GM12878 (cell line): ENCODE results near the gene BIRC5. TPM values are rescaled to one million over a fixed set of nuclear protein-coding genes. Genes with fewer than 3 reads are reported as not detected.
A peak's percentile ranks its signal among the peaks of the same experiment; 100 is the strongest.

Source experiments
- ATAC-seq: fragments of 200-7000 bp; cut with Tn5 transposase; 3 replicates; pipeline ENCODE4 v1.9.1; 2020; ENCODE audit warnings: mild to moderate bottlenecking, moderate library complexity
- BruUV-seq: library from RNA; stranded (reverse); fragments of 400-500 nt; replicated peaks from 2 replicates; lab custom pipeline; 2021; lab: Mats Ljungman, UMichigan
- CTCF ChIA-PET: fragments of 300-600 bp; sonication (Branson Sonifier 250); formaldehyde crosslinking; extraction: SDS; loops from one replicate; lab custom pipeline; 2021; ENCODE audit warnings: inconsistent platforms; lab: Yijun Ruan, JAX
- POLR2A ChIA-PET: fragments of 350-600 bp; formaldehyde crosslinking; extraction: SDS; loops from one replicate; lab custom pipeline; 2021; ENCODE audit warnings: inconsistent platforms; lab: Charles Lee
- RAD21 ChIA-PET: fragments of 300-600 bp; sonication (Branson Sonifier 250); formaldehyde crosslinking; loops from one replicate; lab custom pipeline; 2023; ENCODE audit warnings: antibody characterized with exemption; ENCODE audit not compliant: unreplicated experiment; lab: Charles Lee
- SMC1A ChIA-PET: fragments of 300-600 bp; sonication (Branson Sonifier 250); formaldehyde crosslinking; loops from one replicate; lab custom pipeline; 2023; ENCODE audit not compliant: unreplicated experiment, uncharacterized antibody; lab: Charles Lee
- DNase-seq: peaks from one replicate; pipeline ENCODE4 v3.0.0-alpha.2; 2011; ENCODE audit warnings: low read depth, low spot score
- FAIRE-seq: peaks from 3 replicates; lab custom pipeline; 2011; peaks lifted over from hg19 to GRCh38; lab: Jason Lieb, UNC
- H2AFZ ChIP-seq: 2 replicates; pipeline ENCODE4 v1.6.0; 2011; ENCODE audit warnings: low read depth, low read length, control low read depth; ENCODE audit not compliant: control insufficient read depth
- H3K27ac ChIP-seq: 2 replicates; pipeline ENCODE4 v1.5.1; 2011; ENCODE audit warnings: control low read depth; ENCODE audit not compliant: control insufficient read depth, insufficient read depth
- H3K27me3 ChIP-seq, 2 experiments: replicated peaks in 1 of 2; 2 replicates each; pipeline versions ENCODE4 v1.6.0 to v1.6.1; 2011; ENCODE audit warnings: low read length in 1 of 2; ENCODE audit not compliant: control insufficient read depth in 2 of 2, insufficient read depth in 2 of 2
- H3K36me3 ChIP-seq, 2 experiments: 2 replicates each; pipeline ENCODE4 v1.5.1; 2011; ENCODE audit warnings: low read length in 1 of 2; ENCODE audit not compliant: control insufficient read depth in 2 of 2, insufficient read depth in 2 of 2
- H3K4me1 ChIP-seq: 2 replicates; pipeline ENCODE4 v1.6.1; 2011; ENCODE audit warnings: mild to moderate bottlenecking, low read length, moderate library complexity, mixed read lengths; ENCODE audit not compliant: control insufficient read depth, insufficient read depth
- H3K4me2 ChIP-seq: 2 replicates; pipeline ENCODE4 v1.6.0; 2011; ENCODE audit warnings: control low read depth; ENCODE audit not compliant: control insufficient read depth, insufficient read depth
- H3K4me3 ChIP-seq: fragments of 200-600 bp; sonication (generic); 2 replicates; pipeline ENCODE4 v1.5.1; 2016
- H3K79me2 ChIP-seq: 2 replicates; pipeline ENCODE4 v1.6.0; 2011; ENCODE audit warnings: low read length; ENCODE audit not compliant: control insufficient read depth, insufficient read depth
- H3K9ac ChIP-seq: 2 replicates; pipeline ENCODE4 v1.8.0; 2011; ENCODE audit warnings: low read length, control low read depth, mixed read lengths; ENCODE audit not compliant: control insufficient read depth, insufficient read depth
- H3K9me3 ChIP-seq: replicated peaks from 3 replicates; pipeline ENCODE4 v1.5.1; 2011; ENCODE audit warnings: mild to moderate bottlenecking, low read length; ENCODE audit not compliant: control insufficient read depth, insufficient read depth
- H4K20me1 ChIP-seq: 2 replicates; pipeline ENCODE4 v1.6.0; 2011; ENCODE audit not compliant: control insufficient read depth, insufficient read depth
- NR2F1 ChIP-seq: fragments of 450-650 bp; conservative IDR thresholded peaks from 2 replicates; pipeline ENCODE4 v1.6.1; 2017; ENCODE audit warnings: mild to moderate bottlenecking
- PKNOX1 ChIP-seq: fragments of 450-650 bp; IDR thresholded peaks from 2 replicates; pipeline ENCODE4 v1.6.1; 2016; ENCODE audit warnings: mild to moderate bottlenecking
- SPI1 ChIP-seq: IDR thresholded peaks from 2 replicates; pipeline ENCODE4 v1.6.1; 2011; ENCODE audit warnings: low read depth, mild to moderate bottlenecking, low read length, moderate library complexity, borderline replicate concordance; ENCODE audit not compliant: insufficient read depth
- WGBS: methylation state at CpG from one replicate; pipeline ENCODE4 v1.1.6; 2016; ENCODE audit warnings: low lambda C conversion rate; ENCODE audit not compliant: insufficient replicate concordance, insufficient coverage; ENCODE audit errors: missing lambda C conversion rate; 5-methylcytosine and 5-hydroxymethylcytosine counted together
- in situ Hi-C: fragments of 300-500 bp; cut with MboI; formaldehyde crosslinking; loops from 9 replicates; pipeline ENCODE4 v1.14.3; 2018; ENCODE audit warnings: mixed read lengths
- intact Hi-C: fragments of 100-400 bp; cut with micrococcal nuclease; formaldehyde crosslinking; loops from one replicate; pipeline ENCODE4 v1.14.2; 2022; ENCODE audit not compliant: unreplicated experiment
- polyA plus RNA-seq, 11 experiments: library from polyadenylated mRNA; depleted of rRNA in 4 of 11; unstranded in 6 of 11; stranded (reverse) in 5 of 11; fragments of >200 nt; fragmentation: Nextera tagmentation in 4 of 11; fragmentation: Illumina TruSeq in 1 of 11; extraction: Ambion mirVana in 4 of 11; extraction: Trizol in 1 of 11; gene quantifications; 1 replicate in 1 of 11; 2 replicates in 10 of 11; pipeline versions ENCODE4 v1.2.1 to v1.2.3, GENCODE V29; 2011 to 2016; ENCODE audit warnings: inconsistent platforms in 2 of 11, missing spikeins in 2 of 11, low read depth in 1 of 11
- total RNA-seq, 4 experiments: library from RNA; depleted of rRNA in 3 of 4; stranded (reverse); fragments of >200 nt in 3 of 4; fragmentation: Illumina TruSeq in 1 of 4; extraction: Trizol in 1 of 4; gene quantifications; 2 replicates each; pipeline versions ENCODE4 v1.2.1 to v1.2.3, GENCODE V29; 2013 to 2021
- TF ChIP-seq, protein P1 (sequence below): IDR thresholded peaks from 2 replicates; pipeline ENCODE4 v1.6.1; 2011; ENCODE audit warnings: mild to moderate bottlenecking, low read depth, low read length, moderate library complexity; ENCODE audit not compliant: insufficient replicate concordance

Gene BIRC5
- total and polyA plus RNA-seq, 10 of the 15 experiments (the other 5 are each of a cell fraction or from before 2014, with no cell fraction given), result 41.0 to 175 (median 90.8) TPM

DNA sequence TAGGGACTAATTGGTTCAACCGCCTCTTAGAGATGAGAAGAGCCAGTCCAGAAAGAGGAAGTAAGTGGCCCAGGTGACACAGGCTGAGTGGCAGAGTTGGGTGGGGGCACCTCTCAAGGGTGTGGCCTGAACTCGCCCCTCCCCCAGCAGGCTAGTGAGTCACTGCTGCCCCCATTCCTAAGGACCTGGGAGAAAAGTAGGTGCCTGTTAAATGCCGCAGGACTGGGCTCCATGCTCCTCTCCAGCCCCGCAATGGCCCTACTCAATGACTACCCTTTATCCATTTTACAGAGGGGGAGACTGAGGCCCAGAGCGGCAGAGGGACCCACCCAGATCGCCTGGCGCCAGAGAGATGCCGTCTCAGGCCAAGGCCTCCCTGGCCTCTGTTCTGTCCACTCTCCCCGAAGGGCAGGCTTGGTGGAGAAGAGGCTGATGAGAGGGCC is 25.5 kb downstream of the BIRC5 start:
- H3K79me2 ChIP-seq, result no peaks in the 10 kb centered on the region
- H3K27ac ChIP-seq, result no peak overlapping the region
- ChIA-PET SMC1A (interaction anchor here (3.3 kb wide), 1 partner anchor 11 kb away, joined by 13 read pairs; no protein-coding TSS in a partner anchor), RAD21 (no interaction called here), POLR2A (interaction anchor here (0.6 to 1.4 kb wide), 2 partner anchors 11 to 226 kb away, joined by 3 read pairs; no protein-coding TSS in a partner anchor), CTCF (interaction anchor here (2.7 kb wide), 1 partner anchor 11 kb away, joined by 13 read pairs; no protein-coding TSS in a partner anchor)
- 73% methylated on average over 9 of the region's 9 CpGs for WGBS
- no peak overlapping the region for H3K4me3 ChIP-seq
- H3K9ac ChIP-seq, result no peak overlapping the region
- no peaks in the 10 kb centered on the region for H4K20me1 ChIP-seq
- ATAC-seq (peak; percentile 56), FAIRE-seq (no peak), DNase-seq (no peak)
- peaks cover 20% of the 10 kb centered on the region for H3K4me1 ChIP-seq
- H3K4me2 ChIP-seq, result no peak overlapping the region
- TF ChIP-seq NR2F1 (no peak), SPI1 (peak; percentile 4; the same call in 1 of the 2 replicates), PKNOX1 (peak; percentile 74)
- TF ChIP-seq, protein P1, sequence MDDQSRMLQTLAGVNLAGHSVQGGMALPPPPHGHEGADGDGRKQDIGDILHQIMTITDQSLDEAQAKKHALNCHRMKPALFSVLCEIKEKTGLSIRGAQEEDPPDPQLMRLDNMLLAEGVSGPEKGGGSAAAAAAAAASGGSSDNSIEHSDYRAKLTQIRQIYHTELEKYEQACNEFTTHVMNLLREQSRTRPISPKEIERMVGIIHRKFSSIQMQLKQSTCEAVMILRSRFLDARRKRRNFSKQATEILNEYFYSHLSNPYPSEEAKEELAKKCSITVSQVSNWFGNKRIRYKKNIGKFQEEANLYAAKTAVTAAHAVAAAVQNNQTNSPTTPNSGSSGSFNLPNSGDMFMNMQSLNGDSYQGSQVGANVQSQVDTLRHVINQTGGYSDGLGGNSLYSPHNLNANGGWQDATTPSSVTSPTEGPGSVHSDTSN, result peak; percentile 43
- no peaks in the 10 kb centered on the region for H3K36me3 ChIP-seq
- in situ Hi-C loops (no loop called here), intact Hi-C loops (no loop called here)
- H2AFZ ChIP-seq, result no peak overlapping the region
- H3K27me3 ChIP-seq, result no peaks in the 10 kb centered on the region; a peak in 1 of 4 replicates
- H3K9me3 ChIP-seq, result no peaks in the 10 kb centered on the region
- BruUV-seq, result no TSS peak
